GM19328 (cell line): ENCODE measurements around the gene KRT3.
"Not testable (repeated sequence)": the region's sequence is repeated elsewhere in the genome, so short reads cannot be mapped to it uniquely, and the experiment has no call there.

Source experiments
- ATAC-seq: cut with Tn5 transposase; IDR thresholded peaks from one replicate; pipeline ENCODE4 v1.9.1; 2021; ENCODE audit warnings: mild to moderate bottlenecking, moderate library complexity; ENCODE audit not compliant: unreplicated experiment

KRT3 gene

DNA sequence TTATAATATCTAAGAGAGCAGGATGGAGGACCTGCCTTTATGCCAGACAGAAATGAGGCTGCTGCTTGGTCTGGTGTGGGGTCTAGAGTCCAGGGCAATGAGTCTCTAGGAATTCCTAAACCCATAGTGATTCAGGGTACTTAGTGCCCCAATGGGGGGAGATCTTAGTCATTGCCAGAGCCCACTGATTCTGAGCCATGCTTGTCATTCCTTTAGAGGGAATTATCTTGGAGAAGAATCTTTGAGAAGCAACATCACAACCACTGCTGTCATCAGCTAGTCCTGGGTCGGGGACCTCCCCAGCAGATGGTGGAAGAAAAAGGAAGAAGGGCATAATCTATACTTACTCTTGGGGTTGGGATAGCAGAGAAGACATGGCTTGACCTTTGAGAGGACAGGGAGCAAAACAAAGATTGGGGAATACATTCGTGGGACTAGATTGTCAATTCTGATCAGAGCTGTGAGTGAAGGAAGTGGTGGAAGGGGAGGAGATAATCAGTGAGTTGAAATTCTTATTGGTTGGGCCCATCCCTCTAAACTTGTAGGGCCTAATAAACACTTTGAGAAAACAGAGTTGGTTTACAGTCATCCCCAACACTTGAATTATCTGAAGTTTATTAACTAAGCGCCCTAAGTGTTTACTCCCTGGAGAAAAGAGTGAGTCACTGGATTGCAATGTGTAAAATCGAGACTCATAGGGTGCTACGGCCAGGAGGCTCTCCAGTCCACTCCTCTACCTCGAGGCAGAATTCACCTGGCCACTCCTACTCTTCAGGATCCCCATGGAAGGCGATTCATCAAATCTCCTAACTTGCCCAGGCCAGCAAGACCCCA lies 3.0 kb upstream of the KRT3 start:
- ATAC-seq: no peak

GRCh38 chr12:52798003-52798670 lies 2.2 kb upstream of the KRT3 start:
- ATAC-seq: no peak

GRCh38 chr12:52797529-52797894 lies 1.6 kb upstream of the KRT3 start:
- ATAC-seq: no peak

GRCh38 chr12:52796839-52797528 lies 1.1 kb upstream of the KRT3 start:
- no peak for ATAC-seq

DNA sequence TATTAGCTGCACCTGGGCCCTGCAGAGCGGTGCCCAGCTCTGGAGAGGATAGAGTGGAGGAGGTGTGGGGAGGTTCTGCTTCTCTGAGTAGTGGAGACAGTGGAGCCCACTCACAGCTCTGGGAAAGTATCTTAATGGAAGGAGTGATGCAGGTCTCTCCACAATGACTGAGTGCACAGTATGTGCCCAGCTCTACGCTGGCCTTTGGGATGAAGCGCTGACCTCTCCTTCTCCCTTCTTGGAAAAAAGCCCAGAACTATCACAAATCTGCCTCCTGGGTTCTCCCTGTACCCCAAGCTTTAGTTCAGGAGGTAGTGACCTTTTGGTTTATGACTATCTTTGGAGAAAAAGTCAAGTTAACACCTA lies 495 bp upstream of the KRT3 start:
- ATAC-seq: no peak

GRCh38 chr12:52795332-52795674 lies 614 bp downstream of the KRT3 start:
- not testable (repeated sequence) for ATAC-seq

GRCh38 chr12:52794479-52795331 lies 1.2 kb downstream of the KRT3 start:
- no peak for ATAC-seq

DNA sequence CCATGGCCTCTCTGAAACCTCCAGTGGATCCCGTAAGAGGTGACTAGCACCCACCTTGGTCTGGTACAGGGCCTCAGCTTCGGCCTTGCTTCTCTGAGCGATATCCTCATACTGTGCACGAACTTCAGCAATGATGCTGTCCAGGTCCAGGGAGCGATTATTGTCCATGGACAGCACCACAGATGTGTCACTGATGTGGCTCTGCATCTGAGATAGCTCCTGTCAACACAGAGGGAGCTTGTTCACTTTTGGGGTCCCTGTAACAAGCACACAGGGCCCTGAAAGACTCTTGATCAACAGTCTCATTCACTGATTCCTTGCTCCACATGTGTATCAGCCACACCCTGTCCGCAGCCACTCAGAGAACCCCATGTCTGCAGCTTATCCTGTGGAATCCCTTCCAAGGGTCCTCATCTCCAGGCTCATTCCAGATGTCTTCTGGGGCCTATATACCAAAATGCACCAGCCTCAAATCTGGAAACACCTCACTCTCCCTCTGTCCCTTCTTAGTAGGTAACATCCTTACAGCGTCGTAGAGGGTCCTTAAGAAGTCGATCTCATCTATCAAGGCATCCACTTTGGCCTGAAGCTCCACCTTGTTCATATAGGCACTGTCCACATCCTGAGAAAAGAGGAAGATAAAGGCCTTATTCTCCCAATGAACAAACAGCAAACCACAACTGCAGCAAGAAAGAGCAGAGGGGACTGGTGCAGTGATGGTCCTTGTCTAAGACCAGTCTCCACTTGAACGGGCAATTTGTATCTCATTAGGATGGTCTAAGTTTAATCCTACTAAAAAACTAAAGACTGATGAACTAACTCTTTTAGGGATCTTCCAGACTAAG lies 3.5 kb downstream of the KRT3 start:
- no peak for ATAC-seq

- ATAC-seq: no peak
These were observed 4.4 kb downstream of the KRT3 start for GRCh38 chr12:52791271-52792184.

DNA sequence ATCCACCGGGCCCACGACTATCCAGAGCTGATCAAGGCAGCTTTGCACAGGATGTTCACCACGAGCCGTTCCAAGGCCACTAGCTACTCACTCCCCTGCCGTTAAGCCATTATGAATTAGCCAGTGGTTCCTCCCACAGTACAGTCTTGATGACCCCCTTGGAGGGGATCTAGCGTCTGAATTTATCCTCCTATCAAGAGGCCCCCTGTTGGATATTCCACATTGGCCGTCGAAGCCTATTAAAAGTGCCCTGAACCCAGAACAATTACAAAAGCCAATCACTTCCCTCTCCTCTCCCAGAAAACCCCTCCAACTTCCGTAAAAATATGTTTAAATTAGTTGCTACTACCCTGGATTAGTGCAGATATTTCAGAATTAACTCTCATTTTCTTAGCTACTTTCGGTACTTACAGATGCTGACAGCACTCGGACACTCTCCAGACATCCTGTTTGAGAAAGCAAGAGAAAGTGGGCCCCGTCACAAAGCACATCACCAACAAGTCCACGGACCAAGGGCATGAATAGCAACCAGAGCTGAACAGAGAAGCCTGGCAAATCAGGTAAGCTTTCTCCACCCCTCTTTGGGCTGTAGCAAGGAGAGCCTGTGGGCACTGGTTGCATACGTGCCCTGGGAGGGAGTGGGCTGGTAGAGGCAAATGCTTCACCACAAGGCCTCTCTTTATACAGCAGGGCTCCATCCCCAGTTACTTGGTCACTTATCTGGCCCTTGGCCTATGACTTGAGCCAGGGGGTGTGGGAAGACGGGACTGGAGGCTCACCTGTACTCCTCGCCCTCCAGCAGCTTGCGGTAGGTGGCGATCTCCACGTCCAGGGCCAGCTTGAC lies 5.3 kb downstream of the KRT3 start:
- ATAC-seq: no peak

DNA sequence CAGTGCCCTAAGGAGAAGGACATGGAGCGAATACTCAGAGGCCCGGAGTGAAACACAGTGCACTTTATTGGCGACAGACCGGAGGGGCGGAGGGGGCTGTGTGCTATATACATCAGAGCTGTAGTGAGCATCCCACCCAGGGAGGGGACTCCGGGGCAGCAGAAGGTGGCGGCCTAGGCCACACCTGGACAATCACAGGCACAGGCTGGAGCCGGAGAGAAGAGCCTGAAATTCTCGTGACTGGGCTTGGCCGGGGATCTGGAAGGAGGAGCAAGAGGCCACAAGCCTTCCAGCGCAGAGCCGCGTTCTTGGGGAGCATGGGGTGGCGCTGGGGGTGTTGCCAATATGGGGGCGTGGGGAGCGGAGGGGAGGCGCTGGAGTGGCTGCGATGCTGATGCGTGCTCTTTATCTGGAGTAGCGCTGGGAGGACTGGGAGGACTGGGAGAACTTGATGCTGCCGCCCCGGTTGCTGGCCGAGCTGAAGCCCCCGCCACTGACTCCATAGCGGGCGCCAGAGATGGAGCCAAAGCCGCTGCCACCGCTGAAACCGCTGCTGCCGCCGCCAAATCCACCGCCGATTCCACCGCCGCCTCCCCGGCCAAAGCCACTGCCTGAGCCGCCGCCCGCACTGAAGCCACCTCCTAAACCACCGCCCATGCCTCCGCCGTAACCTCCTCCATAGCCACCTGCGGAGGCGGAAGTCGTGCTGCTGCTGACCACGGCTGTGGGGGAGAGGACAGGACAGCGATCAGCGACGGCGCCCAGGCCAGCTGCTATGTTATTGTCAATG lies 6.1 kb downstream of the KRT3 start:
- no peak for ATAC-seq

- no peak for ATAC-seq
These were observed 6.9 kb downstream of the KRT3 start for GRCh38 chr12:52788876-52789636.

DNA sequence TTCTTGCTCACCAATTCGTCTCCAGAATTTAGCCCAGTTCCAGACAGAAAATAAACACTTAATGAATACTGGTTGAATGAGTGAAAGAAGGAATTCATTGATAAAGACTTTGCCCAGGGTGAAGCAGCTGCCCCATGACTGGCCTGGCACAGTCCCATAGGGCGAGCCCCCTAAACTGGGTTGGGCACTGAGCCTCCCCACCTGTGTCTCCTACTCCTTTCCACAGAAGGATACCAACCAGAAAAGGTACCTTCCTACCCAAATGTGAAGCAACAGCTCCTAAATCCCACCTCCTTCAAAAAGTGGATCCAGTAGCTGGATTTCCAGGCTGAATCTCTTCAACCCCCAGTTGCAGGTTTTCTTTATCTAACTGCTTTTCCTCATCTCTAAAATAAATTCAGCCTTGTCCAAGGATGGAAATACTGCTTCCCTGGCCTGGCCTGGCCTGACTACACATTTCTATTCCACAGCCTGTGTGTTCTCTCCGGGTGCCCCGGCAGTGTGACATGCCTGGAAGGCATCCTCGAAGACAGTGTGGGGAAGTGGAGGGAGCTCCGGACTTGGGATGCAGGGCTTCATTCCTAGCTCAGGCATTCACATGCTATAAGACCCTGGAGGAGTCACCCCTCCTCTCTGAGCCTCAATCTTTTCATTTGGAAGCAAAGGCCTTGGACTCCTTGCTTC lies 7.6 kb downstream of the KRT3 start:
- no peak for ATAC-seq

DNA sequence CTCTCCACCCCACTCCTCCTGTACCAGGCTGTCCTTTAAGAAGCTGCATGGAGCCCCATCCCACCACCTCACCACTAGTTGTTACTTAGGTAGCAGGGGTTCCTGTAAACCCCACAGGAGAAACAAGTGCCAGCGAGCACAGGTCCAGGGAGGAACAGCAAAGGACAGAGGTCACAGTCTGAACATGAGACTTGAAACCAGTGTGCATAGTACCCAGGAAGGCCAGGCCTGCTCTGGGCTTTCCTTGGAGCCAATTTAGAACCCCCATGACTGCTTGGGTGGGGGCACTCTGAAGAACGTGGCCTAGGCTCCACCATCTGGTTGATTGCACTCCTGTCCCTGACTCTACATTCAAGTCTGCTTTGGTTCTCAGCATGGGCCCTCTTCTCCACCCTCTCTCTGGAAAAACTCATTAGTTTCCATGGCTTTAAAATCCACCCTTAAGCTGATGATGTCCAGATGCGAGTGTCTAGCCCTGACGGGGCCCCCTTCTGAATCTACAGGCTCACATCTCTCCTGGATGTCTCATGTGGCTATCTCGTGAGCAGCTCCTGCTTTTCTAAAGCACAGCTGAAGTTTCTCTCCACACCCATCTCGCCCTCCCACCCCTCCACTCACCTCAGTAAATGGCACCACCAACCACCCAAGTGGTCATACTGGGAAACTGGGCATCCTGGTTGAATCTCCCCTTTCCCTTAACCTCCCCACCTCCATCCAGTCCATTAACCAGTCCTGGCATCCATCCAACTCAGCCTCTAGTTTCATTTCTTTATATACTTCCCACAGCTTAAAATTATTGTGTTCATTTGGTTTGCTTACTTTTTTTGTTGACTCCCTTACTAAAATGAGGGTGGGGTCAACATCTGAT lies 8.4 kb downstream of the KRT3 start:
- no peak for ATAC-seq

DNA sequence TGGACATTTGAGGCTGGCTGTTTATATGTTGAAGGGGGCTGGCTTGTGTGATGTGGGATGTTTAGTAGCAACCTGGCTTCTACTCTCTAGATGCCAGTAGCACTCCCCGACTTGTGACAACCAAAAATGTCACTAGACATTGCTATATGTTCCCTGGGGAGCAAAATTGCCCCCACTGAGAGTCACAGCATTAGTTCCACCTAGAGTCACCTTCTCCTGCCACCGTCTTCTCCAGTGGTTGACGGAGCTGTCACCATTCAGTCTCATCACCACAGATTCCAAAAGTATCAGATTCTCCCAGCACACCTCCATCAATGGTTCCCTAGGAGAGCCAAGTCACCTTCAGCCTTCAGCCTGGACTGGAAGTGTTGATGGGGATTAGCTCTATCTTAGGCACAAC lies 11.0 kb downstream of the KRT3 start:
- ATAC-seq: no peak
